Stimulated activated CD8-positive, alpha-beta memory T cell treated with anti-CD3 and anti-CD28 coated beads, Interleukin-2, amount 100 ng/mL, for 1 hour (primary cell): Measurements from ENCODE around the gene PIK3C2G.

ENCODE experiments used
- DNase-seq, 2 donors: peaks; one replicate each; pipeline ENCODE4 v3.0.0-alpha.2; 2020; ENCODE audit warnings: low read depth in 2 of 2

PIK3C2G gene

DNA sequence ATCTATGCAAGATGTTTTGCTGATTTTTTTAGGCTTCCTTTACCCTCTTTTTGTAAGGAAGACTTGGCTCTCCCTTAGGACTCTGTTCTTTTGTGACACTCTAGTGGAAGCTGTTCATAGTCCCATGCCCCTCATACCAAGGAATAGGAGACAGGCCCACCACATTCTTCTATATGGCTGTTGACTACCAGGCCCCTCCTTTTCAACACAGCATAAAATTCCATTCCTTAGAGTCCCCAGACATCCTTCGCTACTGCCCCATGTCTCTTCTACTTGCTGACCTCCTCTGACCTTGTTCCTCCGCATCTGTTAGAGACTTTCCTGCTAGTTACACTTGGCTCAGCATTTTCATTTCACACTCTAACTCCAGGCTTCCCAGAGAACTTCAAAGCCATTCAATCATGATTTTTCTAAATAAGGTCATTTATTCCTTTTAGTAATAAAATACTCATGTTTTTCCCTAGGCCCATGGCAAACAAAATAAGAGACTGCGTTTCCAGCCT is 9.7 kb downstream of the PIK3C2G start:
- DNase-seq: no peak

DNA sequence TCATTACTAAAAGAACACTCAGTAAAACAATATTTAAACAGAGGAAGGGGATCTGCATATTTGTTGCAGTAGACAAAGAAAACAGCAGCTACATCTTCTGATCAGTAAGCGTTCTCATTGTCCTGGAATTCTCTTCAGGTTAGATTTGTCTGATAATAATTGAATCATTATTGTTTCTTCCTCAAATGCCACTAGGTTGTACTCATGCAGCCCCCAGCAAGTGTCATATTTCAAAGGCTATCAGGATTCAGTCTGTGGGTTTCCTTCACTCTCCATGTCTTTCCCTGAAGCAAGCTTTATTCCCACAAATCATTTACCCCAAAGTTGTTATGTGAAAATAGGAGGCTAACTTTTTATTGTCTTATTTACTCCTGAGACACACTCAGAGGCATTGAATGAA is 14.7 kb downstream of the PIK3C2G start:
- no peak for DNase-seq

- DNase-seq: no peak
These were observed 15.9 kb downstream of the PIK3C2G start for GRCh38 chr12:18277196-18277595.

- DNase-seq: no peak
These were observed 19.4 kb downstream of the PIK3C2G start for GRCh38 chr12:18280728-18281127.

GRCh38 chr12:18281941-18282340 is 20.6 kb downstream of the PIK3C2G start:
- no peak for DNase-seq

GRCh38 chr12:18283831-18284230 is 22.5 kb downstream of the PIK3C2G start:
- no peak for DNase-seq

- no peak for DNase-seq
These were observed 23.1 kb downstream of the PIK3C2G start for GRCh38 chr12:18284386-18284785.

GRCh38 chr12:18285161-18285560 is 23.8 kb downstream of the PIK3C2G start:
- DNase-seq: no peak

DNA sequence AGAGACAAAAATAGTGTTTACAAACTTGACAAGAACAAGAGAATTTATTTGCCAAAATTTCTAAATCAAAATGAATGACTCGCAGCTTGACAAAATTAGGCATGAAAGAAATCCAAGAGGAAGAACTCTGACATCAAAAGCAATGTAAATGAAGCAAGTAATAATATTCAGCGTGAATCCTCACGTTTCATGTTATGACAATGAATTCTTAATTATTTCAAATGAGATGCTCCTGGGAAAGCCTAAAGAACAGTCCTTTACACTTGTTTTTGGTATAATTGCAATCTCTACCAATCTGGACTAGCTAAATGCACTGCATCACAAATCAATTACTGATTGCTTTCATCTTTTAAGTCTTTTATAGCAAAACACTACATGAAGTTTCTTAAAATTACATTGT is 29.1 kb downstream of the PIK3C2G start:
- DNase-seq: no peak

DNA sequence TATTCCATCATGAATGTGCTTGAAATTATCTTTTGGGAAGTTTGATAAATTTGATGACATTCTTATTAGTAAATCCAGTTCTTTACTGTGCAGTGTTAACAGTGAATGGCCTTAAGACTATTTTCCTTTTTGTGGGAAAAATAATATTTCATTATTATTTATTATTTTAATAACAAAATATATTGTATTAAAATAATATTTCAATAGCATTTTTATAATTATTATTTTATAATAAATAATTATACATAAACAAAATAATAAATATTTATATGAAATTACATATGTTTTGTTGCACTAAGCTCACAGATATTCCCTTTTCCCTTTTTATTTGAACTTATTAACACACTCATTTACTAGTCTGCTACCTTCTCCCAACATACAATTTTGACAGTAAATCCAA is 33.6 kb downstream of the PIK3C2G start:
- DNase-seq: no peak

GRCh38 chr12:18296201-18296908 is 35.0 kb downstream of the PIK3C2G start:
- no peak for DNase-seq

DNA sequence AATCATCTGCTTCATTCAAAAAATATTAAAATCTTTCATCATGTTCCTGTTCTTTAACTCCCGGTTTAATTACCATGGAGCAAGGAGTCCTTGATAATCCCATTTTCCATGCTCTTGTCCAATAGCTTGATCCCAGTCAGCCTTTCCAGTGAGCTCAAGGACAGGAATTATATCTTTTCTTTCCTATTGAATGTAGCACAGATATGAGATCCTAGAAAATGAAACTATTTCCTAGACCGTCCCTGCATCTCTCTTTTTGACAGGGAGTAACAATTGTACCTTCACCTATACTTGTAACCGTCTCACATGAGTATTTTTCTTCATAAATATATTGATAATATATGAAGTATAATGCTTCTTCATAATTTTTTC is 35.6 kb downstream of the PIK3C2G start:
- DNase-seq: no peak

DNA sequence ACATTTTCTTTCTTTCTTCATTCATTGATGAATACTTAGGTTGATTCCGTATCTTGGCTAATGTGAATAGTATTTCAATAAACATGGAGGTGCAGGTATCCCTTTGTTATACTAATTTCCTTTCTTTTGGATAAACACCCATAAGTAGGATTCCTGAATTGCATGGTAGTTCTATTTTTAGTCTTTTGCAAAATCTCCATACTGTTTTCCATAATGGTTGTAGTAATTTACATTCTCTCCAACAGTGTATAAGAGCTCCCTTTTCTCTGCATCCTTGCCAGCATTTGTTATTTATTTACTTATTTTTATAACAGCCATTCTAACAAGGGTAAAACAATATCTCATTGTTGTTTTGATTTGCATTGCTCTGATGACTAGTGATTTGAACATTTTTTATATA is 36.6 kb downstream of the PIK3C2G start:
- no peak for DNase-seq

DNA sequence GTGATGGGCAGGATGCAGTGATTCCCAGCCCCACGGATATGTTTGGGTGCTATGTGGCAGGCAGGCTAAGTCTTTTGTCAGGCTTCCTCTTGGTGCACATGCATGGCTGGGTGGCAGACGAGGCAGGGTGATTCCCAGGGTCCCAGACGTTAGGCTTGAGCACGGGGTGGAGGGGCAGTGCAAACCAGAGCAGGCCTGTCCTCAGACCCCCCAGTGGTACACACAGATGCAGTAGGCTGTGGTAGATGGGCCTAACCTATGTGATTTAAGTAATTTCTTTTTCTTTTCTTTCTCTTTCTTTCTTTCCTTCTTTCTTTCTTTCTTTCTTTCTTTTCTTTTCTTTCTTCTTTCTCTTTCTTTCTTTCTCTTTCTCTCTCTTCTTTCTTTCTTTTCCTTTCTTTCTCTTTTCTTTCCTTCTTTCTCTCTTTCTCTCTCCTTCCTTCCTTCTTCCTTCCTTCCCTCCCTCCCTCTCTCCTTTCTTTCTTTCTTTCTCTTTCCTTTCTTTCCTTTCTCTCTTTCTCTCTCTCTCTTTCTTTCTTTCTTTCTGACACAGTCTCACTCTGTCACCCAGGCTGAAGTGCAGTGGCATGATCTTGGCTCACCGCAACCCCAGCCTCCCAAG is 41.6 kb downstream of the PIK3C2G start:
- no peak for DNase-seq

DNA sequence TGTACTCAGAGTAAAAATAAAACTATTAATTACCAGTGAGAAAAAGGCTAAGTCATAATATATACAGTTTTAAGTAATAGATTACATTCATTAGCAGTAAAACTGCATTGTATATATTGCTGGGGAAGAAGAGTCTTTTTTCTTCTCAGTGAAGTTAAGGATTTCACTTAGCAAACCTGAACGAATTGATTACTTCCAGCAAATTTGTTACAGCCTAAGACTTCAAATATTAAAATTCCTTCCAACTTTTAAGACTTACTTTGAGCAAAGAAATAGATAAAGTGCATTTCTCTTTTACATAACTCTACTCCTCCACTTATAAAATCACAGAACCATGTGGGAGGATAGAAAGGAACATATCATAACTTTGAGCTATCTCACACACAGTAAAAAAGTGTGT is 43.3 kb downstream of the PIK3C2G start:
- DNase-seq: no peak

DNA sequence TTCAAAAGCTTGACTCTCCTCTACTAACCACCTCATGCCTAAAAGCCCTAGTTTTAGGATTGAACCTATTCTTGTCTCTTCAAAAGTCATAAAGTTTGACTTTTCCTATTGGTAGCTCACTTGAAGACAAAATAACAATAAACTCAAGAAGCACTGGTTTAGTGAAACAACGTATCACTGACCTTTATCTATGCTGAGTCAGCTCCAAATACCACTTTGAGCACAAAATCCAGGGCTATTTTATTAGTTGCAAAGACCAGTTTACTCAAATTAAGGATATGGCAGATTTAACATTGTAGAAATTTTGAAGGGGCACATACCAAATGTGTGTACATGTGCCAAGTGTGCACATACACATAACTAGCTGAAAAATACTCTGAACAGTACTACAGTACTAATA is 45.0 kb downstream of the PIK3C2G start:
- no peak for DNase-seq

- DNase-seq: no peak
These were observed 52.0 kb downstream of the PIK3C2G start for GRCh38 chr12:18313306-18313705.

GRCh38 chr12:18320036-18320617 is 58.8 kb downstream of the PIK3C2G start:
- DNase-seq: no peak

DNA sequence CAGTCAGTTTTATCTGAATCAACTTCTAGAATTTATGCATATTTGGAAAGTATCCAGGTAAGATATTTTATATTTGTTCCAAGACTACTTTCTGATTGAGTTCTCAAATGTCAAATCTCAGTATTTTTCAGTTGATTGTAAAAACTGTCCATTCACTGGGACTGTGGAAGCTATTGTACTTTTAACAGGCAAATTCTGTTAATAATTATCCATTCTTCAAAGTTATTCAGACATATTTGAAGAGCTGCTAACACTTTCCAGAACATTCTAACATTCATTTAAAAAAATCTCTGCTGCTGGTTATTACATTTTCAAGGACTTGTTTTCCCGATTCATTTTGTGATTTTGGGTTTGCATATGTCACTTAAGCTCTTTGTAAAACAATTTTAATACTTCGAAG is 59.7 kb downstream of the PIK3C2G start:
- DNase-seq: no peak

DNA sequence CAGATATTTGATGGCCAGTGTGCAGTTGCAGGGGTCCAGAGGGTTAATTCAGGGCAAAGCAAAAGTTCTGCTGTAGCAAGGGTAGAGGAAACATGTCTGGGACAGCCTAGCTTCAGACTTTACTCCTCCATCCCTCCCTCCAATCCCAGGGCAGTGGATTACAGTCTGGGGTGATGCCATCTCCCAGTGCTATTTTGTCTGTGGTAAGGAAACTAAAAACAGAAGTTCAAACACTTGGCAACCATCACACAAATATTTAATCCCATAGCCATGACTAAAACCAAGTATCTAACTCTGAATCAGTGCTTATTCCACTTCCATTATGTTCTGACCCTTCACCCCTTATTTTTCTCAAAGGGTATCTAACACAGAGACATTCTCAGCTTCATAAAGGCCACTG is 61.8 kb downstream of the PIK3C2G start:
- no peak for DNase-seq

- no peak for DNase-seq
These were observed 65.7 kb downstream of the PIK3C2G start for GRCh38 chr12:18327036-18327435.

DNA sequence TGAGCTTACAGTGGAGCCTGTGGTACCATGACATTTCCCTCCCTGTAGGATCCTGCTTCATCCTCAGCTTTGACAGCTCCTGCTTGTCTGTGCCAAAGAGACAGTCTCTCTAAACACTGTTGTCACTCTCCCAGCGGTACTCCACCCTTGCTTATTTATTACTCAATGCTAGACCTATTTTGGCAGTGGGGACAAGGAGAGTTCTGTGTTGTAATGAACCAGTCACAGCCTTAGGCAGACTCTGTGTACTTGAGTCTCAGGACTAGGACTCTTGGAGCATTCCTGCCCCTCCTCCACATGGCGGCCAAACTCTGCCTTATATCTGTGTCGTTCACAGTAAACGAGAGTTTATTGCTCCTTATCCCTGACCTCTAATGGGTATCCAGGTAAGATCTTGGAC is 70.9 kb downstream of the PIK3C2G start:
- DNase-seq: no peak

DNA sequence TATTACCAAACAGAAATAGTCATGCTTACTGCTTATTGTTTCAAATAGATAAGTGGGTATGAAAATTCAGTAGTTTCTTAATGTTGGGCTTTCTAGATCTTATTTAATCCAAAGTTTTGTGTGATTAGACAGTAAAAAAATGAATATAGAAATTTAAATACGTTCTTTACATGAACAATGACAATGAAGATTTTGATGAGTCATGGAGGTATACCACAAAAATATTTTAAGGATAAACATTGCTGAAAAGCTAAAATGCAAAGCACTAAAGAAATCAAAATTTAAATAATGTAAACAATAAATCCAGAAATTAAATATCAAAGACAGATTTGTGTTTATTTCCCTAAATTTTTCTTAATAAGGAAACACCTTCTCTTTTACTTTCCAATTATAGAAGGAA is 78.3 kb downstream of the PIK3C2G start:
- no peak for DNase-seq
